AG04450 (cell line): Measurements from ENCODE around the gene NUDT3. TPM values are rescaled to one million over a fixed set of nuclear protein-coding genes. Genes with fewer than 3 reads are reported as not detected.

Experiments used
- CTCF ChIA-PET: fragments of 300-600, 350-600 bp; formaldehyde crosslinking; extraction: SDS; loops from one replicate; lab custom pipeline; 2022; ENCODE audit warnings: antibody characterized with exemption, inconsistent platforms; lab: Charles Lee
- POLR2A ChIA-PET: fragments of 350-600 bp; formaldehyde crosslinking; extraction: SDS; loops from one replicate; lab custom pipeline; 2021; ENCODE audit warnings: antibody characterized with exemption, inconsistent platforms; lab: Yijun Ruan, JAX
- DNase-seq: peaks from one replicate; pipeline ENCODE4 v3.0.0-alpha.2; 2011; ENCODE audit warnings: low read depth, low spot score
- H3K27ac ChIP-seq: one replicate; pipeline ENCODE4 v1.5.1; 2012; ENCODE audit warnings: low read depth, low read length, control low read depth
- H3K27me3 ChIP-seq: one replicate; pipeline ENCODE4 v1.6.0; 2012; ENCODE audit warnings: low read length; ENCODE audit not compliant: control insufficient read depth, insufficient read depth
- H3K4me3 ChIP-seq: 2 replicates; pipeline ENCODE4 v1.5.1; 2011; ENCODE audit warnings: mild to moderate bottlenecking, low read depth, low read length, control low read depth
- H3K9me3 ChIP-seq: 2 replicates; pipeline ENCODE4 v1.5.1; 2012; ENCODE audit warnings: low read length; ENCODE audit not compliant: control insufficient read depth, insufficient read depth
- polyA plus RNA-seq: library from polyadenylated mRNA; depleted of rRNA; stranded (reverse); fragments of >200 nt; gene quantifications from 2 replicates; pipeline ENCODE4 v1.2.3, GENCODE V29; 2011
- TF ChIP-seq, protein P1 (sequence below): IDR thresholded peaks from 2 replicates; pipeline ENCODE4 v1.5.1; 2011; ENCODE audit warnings: low read depth, low read length, control low read depth, inconsistent platforms

NUDT3 gene
- polyA plus RNA-seq, 1 experiment: 26.7 TPM

DNA sequence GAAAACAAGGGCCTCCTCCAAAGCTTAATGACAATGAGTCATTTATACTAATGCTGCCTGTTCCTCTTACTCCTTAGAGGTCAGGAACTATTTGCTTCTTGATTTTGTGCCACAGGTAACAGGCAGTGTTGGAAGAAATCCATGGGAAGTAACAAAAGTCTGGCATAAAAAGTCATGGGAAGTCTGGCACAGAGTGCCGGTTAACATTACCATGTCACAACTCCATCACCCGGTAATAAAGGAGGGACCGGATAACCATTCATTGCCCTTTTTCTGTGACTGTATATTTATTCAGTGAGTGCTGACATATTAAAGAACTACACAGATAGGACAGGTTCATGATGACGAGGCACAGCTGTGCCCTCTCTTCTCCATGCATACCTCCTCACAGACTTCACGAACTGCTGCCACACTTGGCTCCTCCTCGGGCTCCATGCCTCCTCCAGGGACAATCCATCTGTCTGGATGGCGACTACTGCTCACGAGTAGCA, 50.9 kb downstream of the NUDT3 start:
- TF ChIP-seq, protein P1, sequence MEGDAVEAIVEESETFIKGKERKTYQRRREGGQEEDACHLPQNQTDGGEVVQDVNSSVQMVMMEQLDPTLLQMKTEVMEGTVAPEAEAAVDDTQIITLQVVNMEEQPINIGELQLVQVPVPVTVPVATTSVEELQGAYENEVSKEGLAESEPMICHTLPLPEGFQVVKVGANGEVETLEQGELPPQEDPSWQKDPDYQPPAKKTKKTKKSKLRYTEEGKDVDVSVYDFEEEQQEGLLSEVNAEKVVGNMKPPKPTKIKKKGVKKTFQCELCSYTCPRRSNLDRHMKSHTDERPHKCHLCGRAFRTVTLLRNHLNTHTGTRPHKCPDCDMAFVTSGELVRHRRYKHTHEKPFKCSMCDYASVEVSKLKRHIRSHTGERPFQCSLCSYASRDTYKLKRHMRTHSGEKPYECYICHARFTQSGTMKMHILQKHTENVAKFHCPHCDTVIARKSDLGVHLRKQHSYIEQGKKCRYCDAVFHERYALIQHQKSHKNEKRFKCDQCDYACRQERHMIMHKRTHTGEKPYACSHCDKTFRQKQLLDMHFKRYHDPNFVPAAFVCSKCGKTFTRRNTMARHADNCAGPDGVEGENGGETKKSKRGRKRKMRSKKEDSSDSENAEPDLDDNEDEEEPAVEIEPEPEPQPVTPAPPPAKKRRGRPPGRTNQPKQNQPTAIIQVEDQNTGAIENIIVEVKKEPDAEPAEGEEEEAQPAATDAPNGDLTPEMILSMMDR: no peak
- POLR2A ChIA-PET: interaction anchor here (1.0 to 1.3 kb wide), 2 partner anchors 18 to 42 kb away, joined by 3 to 5 read pairs; no protein-coding TSS in a partner anchor
- no peak for DNase-seq
- Histone ChIP-seq H3K27ac (peak overlapping the region; percentile 11), H3K27me3 (no peaks in the 10 kb centered on the region), H3K9me3 (no peaks in the 10 kb centered on the region), H3K4me3 (peak overlapping the region; percentile 29; the same call in 1 of the 2 replicates)
- CTCF ChIA-PET: interaction anchor here (0.5 kb wide), 1 partner anchor 14 kb away, joined by 3 read pairs; no protein-coding TSS in a partner anchor

DNA sequence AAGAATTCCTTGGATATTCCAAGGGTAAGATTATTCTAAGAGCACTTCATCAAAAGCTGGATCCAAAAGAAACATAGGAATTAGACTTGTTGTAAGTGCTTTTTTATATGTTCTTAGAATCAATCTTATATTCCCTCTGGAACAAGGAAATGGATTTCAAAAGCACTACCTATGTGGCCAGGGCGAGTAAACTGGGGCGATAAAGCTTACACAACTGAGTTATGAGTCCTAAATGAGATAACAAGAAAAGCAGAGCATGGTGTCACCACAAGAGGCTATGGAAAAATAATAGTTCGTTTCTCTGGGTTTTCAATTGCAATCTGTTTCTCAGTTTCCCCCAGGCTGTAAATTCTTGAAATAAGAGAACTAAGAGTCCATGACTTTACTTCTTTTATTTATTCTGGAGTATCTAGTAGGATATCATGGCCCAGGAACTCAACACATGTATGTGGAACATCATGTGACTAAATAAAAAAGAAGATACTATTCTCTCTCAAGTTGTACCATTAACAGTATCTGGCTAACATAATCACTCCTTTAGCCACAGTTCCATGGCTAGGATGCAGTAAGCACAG, 51.5 kb downstream of the NUDT3 start:
- no peak for DNase-seq
- no peaks in the 10 kb centered on the region for H3K9me3 ChIP-seq
- H3K4me3 ChIP-seq: no peak overlapping the region
- H3K27me3 ChIP-seq: no peaks in the 10 kb centered on the region
- CTCF ChIA-PET: no interaction called here
- POLR2A ChIA-PET: interaction anchor here (1.0 kb wide), 1 partner anchor 18 kb away, joined by 3 read pairs; no protein-coding TSS in a partner anchor
- TF ChIP-seq, protein P1: no peak
- no peak overlapping the region for H3K27ac ChIP-seq

DNA sequence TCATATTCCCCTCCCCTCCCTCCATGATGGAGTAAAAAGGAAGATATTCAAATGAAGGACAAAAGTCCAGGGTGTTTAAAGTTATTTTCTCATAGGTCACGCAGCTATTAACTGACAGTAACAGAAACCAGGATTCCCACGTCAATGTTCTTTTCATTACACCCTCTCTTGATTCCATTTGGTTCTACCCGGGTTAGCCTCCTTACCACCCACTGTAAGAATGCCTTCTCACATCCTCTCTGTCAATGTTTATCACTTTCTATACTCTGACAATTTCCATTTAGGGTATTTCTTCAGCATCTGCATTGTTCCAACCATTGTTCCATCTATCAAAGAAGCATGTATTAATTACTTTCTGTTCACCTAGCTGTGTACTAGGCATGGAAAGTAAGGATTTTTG, 52.1 kb downstream of the NUDT3 start:
- CTCF ChIA-PET: no interaction called here
- H3K27ac ChIP-seq: no peak overlapping the region

DNA sequence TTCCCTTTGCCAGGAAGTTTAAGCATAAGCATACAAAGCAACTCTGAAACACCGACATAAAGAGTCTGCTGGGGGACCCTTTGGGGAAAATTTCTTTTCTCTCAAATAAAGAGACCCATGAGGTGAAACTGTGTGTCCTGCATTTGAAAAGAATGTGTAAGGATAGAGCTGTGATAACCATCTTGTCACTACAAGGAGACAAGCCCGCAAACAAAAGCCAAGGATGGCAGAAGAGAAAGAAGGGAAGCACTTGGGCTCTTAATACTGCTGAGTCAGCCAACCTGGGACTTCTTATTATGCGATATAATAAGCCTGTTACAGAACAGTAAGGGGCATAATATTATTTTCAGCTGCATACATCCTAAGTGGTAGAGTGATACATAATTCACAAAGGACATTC, 52.5 kb downstream of the NUDT3 start:
- H3K27ac ChIP-seq: no peak overlapping the region
- no peak for DNase-seq
- TF ChIP-seq, protein P1: no peak
- H3K9me3 ChIP-seq: no peaks in the 10 kb centered on the region
- ChIA-PET CTCF (no interaction called here), POLR2A (interaction anchor here (1.1 kb wide), 1 partner anchor 10 kb away, joined by 3 read pairs; no protein-coding TSS in a partner anchor)
- no peak overlapping the region for H3K4me3 ChIP-seq
- H3K27me3 ChIP-seq: no peaks in the 10 kb centered on the region

More for the DNA sequence above, 52.1 kb downstream of the NUDT3 start:
- H3K4me3 ChIP-seq: no peak overlapping the region
- no peak for DNase-seq
- TF ChIP-seq, protein P1: no peak
- POLR2A ChIA-PET: no interaction called here
- H3K27me3 ChIP-seq: no peaks in the 10 kb centered on the region
- no peaks in the 10 kb centered on the region for H3K9me3 ChIP-seq

DNA sequence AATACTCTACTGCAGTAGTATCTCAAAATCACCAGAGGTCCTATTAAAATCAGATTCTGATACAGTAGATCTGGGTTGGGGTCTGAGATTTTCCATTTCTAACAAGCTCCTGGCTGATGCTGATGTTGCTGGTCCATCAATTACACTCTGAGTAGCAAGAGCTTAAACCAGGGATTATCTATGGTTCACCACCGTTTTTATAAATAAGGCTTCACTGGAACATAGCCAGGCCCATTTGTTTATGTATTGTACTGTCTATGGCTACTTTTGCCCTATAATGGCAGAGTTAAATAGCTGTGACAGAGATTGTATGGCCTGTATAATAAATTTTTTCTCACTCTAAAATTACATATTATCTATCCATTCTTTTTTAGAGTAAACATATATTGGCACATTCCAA, 53.0 kb downstream of the NUDT3 start:
- CTCF ChIA-PET: no interaction called here
- POLR2A ChIA-PET: interaction anchor here (0.5 to 1.1 kb wide), 2 partner anchors 11 to 1574 kb away, joined by 3 read pairs; no protein-coding TSS in a partner anchor
- DNase-seq: no peak

More for the DNA sequence above, 53.0 kb downstream of the NUDT3 start:
- Histone ChIP-seq H3K4me3 (no peak overlapping the region), H3K27ac (no peak overlapping the region), H3K27me3 (no peaks in the 10 kb centered on the region), H3K9me3 (no peaks in the 10 kb centered on the region)
- TF ChIP-seq, protein P1: no peak
